K562 (cell line): ENCODE data around the gene OPTN. TPM values are rescaled to one million over a fixed set of nuclear protein-coding genes. Genes with fewer than 3 reads are reported as not detected.
A peak's percentile ranks its signal among the peaks of the same experiment; 100 is the strongest.

Experiments used
- DPF2 ChIP-seq: fragments of 450-650 bp; IDR thresholded peaks from 2 replicates; pipeline ENCODE4 v1.6.1; 2016
- FOXO4 ChIP-seq: fragments of 450-650 bp; formaldehyde crosslinking; IDR thresholded peaks from 2 replicates; pipeline ENCODE4 v1.4.0; 2020; ENCODE audit warnings: mild to moderate bottlenecking, moderate library complexity
- GABPB1 ChIP-seq: sonication (generic); formaldehyde crosslinking; IDR thresholded peaks from 2 replicates; pipeline ENCODE4 v1.8.0; 2022; ENCODE audit warnings: mild to moderate bottlenecking, missing genetic modification reagents
- GATAD2A ChIP-seq: fragments of 450-650 bp; IDR thresholded peaks from 2 replicates; pipeline ENCODE4 v1.6.1; 2017
- GATAD2B ChIP-seq: fragments of 450-650 bp; IDR thresholded peaks from 2 replicates; pipeline ENCODE4 v1.6.1; 2017; ENCODE audit warnings: mild to moderate bottlenecking, borderline replicate concordance
- GTF2E2 ChIP-seq: fragments of 200-800 bp; sonication (Bioruptor generic); IDR thresholded peaks from 2 replicates; pipeline ENCODE4 v1.6.1; 2016; ENCODE audit warnings: missing genetic modification characterization, missing compliant biosample characterization
- HEY1 ChIP-seq: fragments of 250-450 bp; sonication (Bioruptor Pico); IDR thresholded peaks from 2 replicates; pipeline ENCODE4 v1.5.0; 2020; ENCODE audit warnings: mild to moderate bottlenecking, moderate library complexity, borderline replicate concordance
- JUND ChIP-seq, 2 experiments: IDR thresholded peaks; 2 replicates in 1 of 2; 3 replicates in 1 of 2; pipeline ENCODE4 v1.6.1; 2011; ENCODE audit warnings: borderline replicate concordance in 2 of 2, low read depth in 2 of 2, low read length in 2 of 2, improper control_type of control experiment in 1 of 2, missing biosample characterization in 1 of 2, missing genetic modification characterization in 1 of 2, missing genetic modification reagents in 1 of 2
- MCM2 ChIP-seq: fragments of 450-650 bp; IDR thresholded peaks from 2 replicates; pipeline ENCODE4 v1.6.1; 2017; ENCODE audit warnings: low read depth, mild to moderate bottlenecking
- MTA3 ChIP-seq: fragments of 450-650 bp; formaldehyde crosslinking; IDR thresholded peaks from 2 replicates; pipeline ENCODE4 v1.6.1; 2017; ENCODE audit warnings: mild to moderate bottlenecking, borderline replicate concordance
- NFATC3 ChIP-seq: fragments of 450-650 bp; IDR thresholded peaks from 2 replicates; pipeline ENCODE4 v1.6.1; 2017; ENCODE audit warnings: mild to moderate bottlenecking
- OTX1 ChIP-seq: fragments of 450-650 bp; formaldehyde crosslinking; IDR thresholded peaks from 2 replicates; pipeline ENCODE4 v1.4.0; 2022; ENCODE audit warnings: mild to moderate bottlenecking
- PCBP1 ChIP-seq: fragments of 200-400 bp; formaldehyde crosslinking; IDR thresholded peaks from 2 replicates; pipeline ENCODE4 v1.6.1; 2018; ENCODE audit warnings: mild to moderate bottlenecking, low read depth, low read length; ENCODE audit not compliant: poor library complexity, severe bottlenecking
- PHTF2 ChIP-seq: fragments of 250-450 bp; sonication (Bioruptor Pico); IDR thresholded peaks from 2 replicates; pipeline ENCODE4 v1.5.0; 2021; ENCODE audit warnings: mild to moderate bottlenecking
- SIX5 ChIP-seq, 2 experiments: IDR thresholded peaks; 2 replicates each; pipeline ENCODE4 v1.6.1; 2011; ENCODE audit warnings: low read length in 2 of 2, borderline replicate concordance in 1 of 2, low read depth in 1 of 2, mild to moderate bottlenecking in 1 of 2, moderate library complexity in 1 of 2; ENCODE audit not compliant: insufficient read depth in 1 of 2
- SLC30A9 ChIP-seq: fragments of 250-450 bp; sonication (Bioruptor Pico); IDR thresholded peaks from 2 replicates; pipeline ENCODE4 v1.8.0; 2022; ENCODE audit warnings: mild to moderate bottlenecking, moderate library complexity
- STAT6 ChIP-seq: sonication (generic); formaldehyde crosslinking; IDR thresholded peaks from 2 replicates; pipeline ENCODE4 v1.8.1; 2023; ENCODE audit warnings: mild to moderate bottlenecking, missing genetic modification reagents
- ZFP1 ChIP-seq: fragments of 450-650 bp; formaldehyde crosslinking; IDR thresholded peaks from 2 replicates; pipeline ENCODE4 v1.4.0; 2020; ENCODE audit warnings: mild to moderate bottlenecking, mixed read lengths
- ZFP30 ChIP-seq: fragments of 250-450 bp; sonication (Bioruptor Pico); IDR thresholded peaks from 2 replicates; pipeline ENCODE4 v1.8.0; 2022; ENCODE audit warnings: moderate library complexity, mild to moderate bottlenecking, inconsistent platforms, borderline replicate concordance
- ZNF324 ChIP-seq: fragments of 250-450 bp; sonication (Bioruptor Pico); IDR thresholded peaks from 2 replicates; pipeline ENCODE4 v1.4.0; 2020; ENCODE audit warnings: mild to moderate bottlenecking
- ZNF444 ChIP-seq: fragments of 250-450 bp; sonication (Bioruptor Pico); IDR thresholded peaks from 2 replicates; pipeline ENCODE4 v1.4.0; 2020; ENCODE audit warnings: mild to moderate bottlenecking, moderate library complexity
- polyA plus RNA-seq, 8 experiments: library from polyadenylated mRNA; depleted of rRNA in 4 of 8; stranded (reverse) in 5 of 8; unstranded in 3 of 8; fragments of >200 nt; fragmentation: Nextera tagmentation in 2 of 8; fragmentation: Illumina TruSeq in 1 of 8; extraction: Ambion mirVana in 2 of 8; extraction: Trizol in 1 of 8; gene quantifications; 2 replicates each; pipeline versions ENCODE4 v1.2.1 to v1.2.3, GENCODE V29; 2011 to 2014; ENCODE audit warnings: inconsistent platforms in 1 of 8, missing spikeins in 1 of 8
- total RNA-seq, 7 experiments: library from RNA; depleted of rRNA in 6 of 7; stranded (reverse); fragments of >200 nt in 6 of 7; fragmentation: Illumina TruSeq in 2 of 7; extraction: Trizol in 2 of 7; gene quantifications; 2 replicates each; pipeline versions ENCODE4 v1.2.1 to v1.2.3, GENCODE V29; 2011 to 2021; ENCODE audit warnings: low replicate concordance in 1 of 7
- TF ChIP-seq, protein P1 (sequence below), 2 experiments: fragments of 450-650 bp in 1 of 2; sonication (generic) in 1 of 2; formaldehyde crosslinking; conservative IDR thresholded peaks; 2 replicates each; pipeline versions ENCODE4 v1.4.0 to v1.8.1; 2020 to 2022; ENCODE audit warnings: mild to moderate bottlenecking in 1 of 2, missing genetic modification reagents in 1 of 2

The OPTN gene
- total and polyA plus RNA-seq, 9 of the 15 experiments (the other 6 are each of a cell fraction or from before 2014, with no cell fraction given), result 2.2 to 6.8 (median 5.0) TPM

DNA sequence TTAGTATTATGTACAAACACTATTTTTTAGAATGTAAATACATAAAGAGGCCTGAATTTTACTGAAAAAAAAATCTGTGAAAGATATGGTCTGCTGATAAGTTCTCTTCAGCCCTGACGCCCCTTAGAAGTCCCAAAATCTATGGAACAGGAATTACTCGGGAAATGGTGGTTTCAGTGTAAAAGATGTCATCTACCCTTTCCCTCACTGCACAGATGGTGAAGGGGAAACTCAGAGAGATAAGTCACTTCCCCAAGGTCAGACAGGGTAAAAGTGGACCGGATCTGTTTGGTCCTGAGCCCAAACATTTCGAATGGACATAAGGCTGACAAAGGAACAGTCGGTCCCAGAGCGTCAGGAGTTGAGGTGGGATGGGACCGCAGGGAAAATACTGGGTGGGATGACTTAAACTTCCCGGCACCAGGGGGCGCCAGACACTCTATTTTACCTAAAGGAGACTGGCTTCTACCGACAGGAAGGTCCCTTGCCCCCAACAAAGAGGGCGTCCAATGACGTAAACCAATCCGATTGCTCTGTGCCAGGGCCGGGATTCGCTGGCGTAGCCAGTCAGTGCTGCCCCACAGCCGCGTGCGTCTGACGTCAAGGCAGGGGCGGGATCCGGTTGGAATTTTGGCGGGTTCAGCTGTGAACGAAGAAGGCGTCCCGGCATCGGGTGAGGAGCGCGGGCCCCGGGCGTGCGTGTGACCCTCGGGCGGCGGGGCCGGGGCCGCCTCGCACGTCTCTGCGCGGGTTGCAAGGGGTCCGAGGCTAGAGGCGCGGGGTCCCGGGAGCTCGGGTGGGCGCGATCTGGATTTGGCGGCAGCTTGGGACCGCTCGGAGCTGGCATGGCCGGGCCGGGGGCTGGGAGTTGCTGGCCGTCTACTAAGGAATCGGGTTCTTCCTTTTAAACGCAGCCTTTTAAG is 61.2 kb downstream of the OPTN start, which contains the start of gene MCM10 (continued):
- TF ChIP-seq ZFP30, result no peak
- no peak for TF ChIP-seq SLC30A9
- TF ChIP-seq, protein P1, sequence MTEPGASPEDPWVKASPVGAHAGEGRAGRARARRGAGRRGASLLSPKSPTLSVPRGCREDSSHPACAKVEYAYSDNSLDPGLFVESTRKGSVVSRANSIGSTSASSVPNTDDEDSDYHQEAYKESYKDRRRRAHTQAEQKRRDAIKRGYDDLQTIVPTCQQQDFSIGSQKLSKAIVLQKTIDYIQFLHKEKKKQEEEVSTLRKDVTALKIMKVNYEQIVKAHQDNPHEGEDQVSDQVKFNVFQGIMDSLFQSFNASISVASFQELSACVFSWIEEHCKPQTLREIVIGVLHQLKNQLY (CRISPR knock-in tag; conservative IDR thresholded peaks at IDR 0.05), result no peak
- TF ChIP-seq MTA3, result peak; percentile 79; the same call in 1 of the 2 replicates
- no peak for TF ChIP-seq PCBP1
- TF ChIP-seq HEY1 (CRISPR knock-in tag), result no peak
- no peak for TF ChIP-seq NFATC3
- TF ChIP-seq FOXO4 (CRISPR knock-in tag), result no peak
- TF ChIP-seq MCM2, result no peak
- TF ChIP-seq GATAD2B, result no peak
- TF ChIP-seq DPF2, result peak; percentile 26; the same call in 1 of the 2 replicates
- no peak; the same call in 1 of the 2 replicates for TF ChIP-seq GTF2E2
- no peak for TF ChIP-seq ZNF444
- TF ChIP-seq JUND (IDR thresholded peaks at IDR 0.05; ENCODE audit: borderline replicate concordance, low read depth, low read length), result peak; percentile 71
- peak; percentile 75; the same call in 2 of the 3 replicates for TF ChIP-seq JUND (tag; IDR thresholded peaks at IDR 0.05; ENCODE audit: borderline replicate concordance, low read depth, low read length)
- TF ChIP-seq OTX1, result no peak
- TF ChIP-seq SIX5 (IDR thresholded peaks at IDR 0.05; ENCODE audit: borderline replicate concordance in 1 of 2, insufficient read depth in 1 of 2, low read depth in 1 of 2, low read length in 2 of 2), result peak; percentile 17 to 54; a peak in 1 of 4 replicates
- no peak for TF ChIP-seq GATAD2A
- no peak for TF ChIP-seq PHTF2 (CRISPR knock-in tag)
- no peak for TF ChIP-seq ZNF324 (CRISPR knock-in tag)
- TF ChIP-seq ZFP1 (CRISPR knock-in tag), result no peak
- TF ChIP-seq STAT6 (CRISPR knock-in tag), result 0 out of 2 replicates have a peak, but pooled peaks have one; percentile 80
- peak; percentile 95 for TF ChIP-seq GABPB1 (CRISPR knock-in tag)
